AG09319 (cell line): Measurements from ENCODE around the gene SLIT3.

Source experiments
- DNase-seq: peaks from one replicate; pipeline ENCODE4 v3.0.0-alpha.2; 2010; ENCODE audit warnings: low read depth; ENCODE audit errors: extremely low read depth
- CTCF ChIP-seq: IDR thresholded peaks from 2 replicates; pipeline ENCODE4 v1.5.1; 2011; ENCODE audit warnings: low read depth, mild to moderate bottlenecking, inconsistent platforms, low read length, moderate library complexity

Gene SLIT3

GRCh38 chr5:168699002-168699401 lies 601.9 kb downstream of the SLIT3 start:
- no peak for DNase-seq

GRCh38 chr5:168697034-168697720 lies 603.8 kb downstream of the SLIT3 start:
- DNase-seq, result no peak
- no peak for TF ChIP-seq CTCF

More at GRCh38 chr5:168699002-168699401, 601.9 kb downstream of the SLIT3 start:
- TF ChIP-seq CTCF, result no peak

GRCh38 chr5:168696611-168697010 lies 604.3 kb downstream of the SLIT3 start:
- no peak for TF ChIP-seq CTCF
- no peak for DNase-seq

GRCh38 chr5:168695301-168695835 lies 605.6 kb downstream of the SLIT3 start:
- no peak for DNase-seq
- TF ChIP-seq CTCF, result no peak

GRCh38 chr5:168694289-168694688 lies 606.6 kb downstream of the SLIT3 start:
- no peak for DNase-seq
- TF ChIP-seq CTCF, result no peak

GRCh38 chr5:168693883-168694282 lies 607.1 kb downstream of the SLIT3 start:
- DNase-seq, result no peak
- TF ChIP-seq CTCF, result no peak

GRCh38 chr5:168693297-168693696 lies 607.6 kb downstream of the SLIT3 start:
- DNase-seq, result no peak

More at GRCh38 chr5:168693297-168693696, 607.6 kb downstream of the SLIT3 start:
- TF ChIP-seq CTCF, result no peak
